ENCODE measurements around the gene SPNS3. TPM values are rescaled to one million over a fixed set of nuclear protein-coding genes. Genes with fewer than 3 reads are reported as not detected.
A peak's percentile ranks its signal among the peaks of the same experiment; 100 is the strongest.

SPNS3 gene
- total and polyA plus RNA-seq, 2 donors (not counting 3 experiments of a cell fraction or from before 2014, with no cell fraction given) = 0.18 to 0.66 TPM

GRCh38 chr17:4504188-4504587 is 70.4 kb downstream of the SPNS3 start:
- H3K9me1 ChIP-seq (replicated peaks; ENCODE audit: control insufficient read depth, extremely low read depth, insufficient read depth, low read length) = no peaks in the 10 kb centered on the region
- intact Hi-C loops (cut with micrococcal nuclease) = loop anchor here (2.0 kb wide), 1 partner anchor 15 kb away; no protein-coding TSS in a partner anchor
- no peak for TF ChIP-seq CTCF (IDR thresholded peaks at IDR 0.05; ENCODE audit: extremely low read depth in 1 of 2, insufficient read depth in 1 of 2, low read depth in 1 of 2, low read length in 2 of 2)
- TF ChIP-seq MYC (IDR thresholded peaks at IDR 0.05; ENCODE audit: low read depth, low read length) = no peak
- no peak for TF ChIP-seq GATA2 (IDR thresholded peaks at IDR 0.05; ENCODE audit: insufficient read depth, insufficient read length, low read depth, low read length)
- no peak for TF ChIP-seq POLR2A (IDR thresholded peaks at IDR 0.05; ENCODE audit: low read depth, low read length)
- TF ChIP-seq EZH2 (IDR thresholded peaks at IDR 0.05; ENCODE audit: borderline replicate concordance, low read depth, low read length, severe bottlenecking) = no peak
- FAIRE-seq = peak; percentile 55
- H3K79me2 ChIP-seq (ENCODE audit: control insufficient read depth, insufficient read depth, low read length) = peaks cover 8% of the 10 kb centered on the region
- no peaks in the 10 kb centered on the region for H4K20me1 ChIP-seq (replicated peaks; ENCODE audit: control insufficient read depth, extremely low read depth, insufficient read depth, low read length)
- no TSS peak for BruUV-seq (replicated peaks)
- ChIA-PET POLR2A (interaction anchor here (0.6 kb wide), 1 partner anchor 22 kb away, joined by 3 read pairs; no protein-coding TSS in a partner anchor), CTCF (interaction anchor here (0.8 to 1.5 kb wide), 4 partner anchors 10 to 75 kb away, joined by 3 to 6 read pairs (median 4); no protein-coding TSS in a partner anchor)
- dilution Hi-C loops (cut with MboI; ENCODE audit: extremely low pct_ligation_motif_present, low sequenced_read_pairs) = no loop called here
- peaks cover 0 to 5% of the 10 kb centered on the region in 2 experiments for H3K36me3 ChIP-seq (ENCODE audit: control insufficient read depth in 2 of 2, extremely low read depth in 1 of 2, insufficient read depth in 2 of 2, low read length in 2 of 2)
- no peak for DNase-seq (ENCODE audit: low read depth, low spot score)
- no peak overlapping the region for H3K4me2 ChIP-seq (ENCODE audit: insufficient read depth, low read length)
- no peaks in the 10 kb centered on the region for H3K27me3 ChIP-seq (ENCODE audit: control insufficient read depth in 2 of 2, insufficient read depth in 2 of 2, low read length in 2 of 2)
- no peak overlapping the region for H3K9ac ChIP-seq (replicated peaks; ENCODE audit: extremely low read depth, insufficient read depth, low read length)
- H3K9me3 ChIP-seq (replicated peaks; ENCODE audit: control insufficient read depth, insufficient read depth, low read length) = no peaks in the 10 kb centered on the region
- no peak overlapping the region for H3K4me3 ChIP-seq (replicated peaks in 1 of 3; ENCODE audit: insufficient read depth in 1 of 3, low read depth in 1 of 3, low read length in 3 of 3)
- no peak overlapping the region for H2AFZ ChIP-seq (ENCODE audit: low read depth, low read length)
- no peak overlapping the region for H3K27ac ChIP-seq (ENCODE audit: insufficient read depth, low read depth, low read length)
- peaks cover 40% of the 10 kb centered on the region for H3K4me1 ChIP-seq (ENCODE audit: control insufficient read depth, extremely low read depth, insufficient read depth, low read length)

GRCh38 chr17:4505187-4505586 is 71.4 kb downstream of the SPNS3 start:
- FAIRE-seq (peak; percentile 60), DNase-seq (ENCODE audit: low read depth, low spot score) (no peak)
- H3K27me3 ChIP-seq (ENCODE audit: control insufficient read depth in 2 of 2, insufficient read depth in 2 of 2, low read length in 2 of 2) = no peaks in the 10 kb centered on the region
- dilution Hi-C loops (cut with MboI; ENCODE audit: extremely low pct_ligation_motif_present, low sequenced_read_pairs) = no loop called here
- BruUV-seq (replicated peaks) = no TSS peak
- peaks cover 45% of the 10 kb centered on the region for H3K4me1 ChIP-seq (ENCODE audit: control insufficient read depth, extremely low read depth, insufficient read depth, low read length)
- TF ChIP-seq MYC (IDR thresholded peaks at IDR 0.05; ENCODE audit: low read depth, low read length) (no peak), JUN (IDR thresholded peaks at IDR 0.05; ENCODE audit: borderline replicate concordance, insufficient read depth, insufficient read length, low read depth) (no peak), GATA2 (IDR thresholded peaks at IDR 0.05; ENCODE audit: insufficient read depth, insufficient read length, low read depth, low read length) (no peak), CTCF (IDR thresholded peaks at IDR 0.05; ENCODE audit: extremely low read depth in 1 of 2, insufficient read depth in 1 of 2, low read depth in 1 of 2, low read length in 2 of 2) (no peak), MAX (IDR thresholded peaks at IDR 0.05; ENCODE audit: insufficient read depth, insufficient read length) (no peak), POLR2AphosphoS5 (IDR thresholded peaks at IDR 0.05; ENCODE audit: insufficient read depth, low read depth, low read length) (no peak), FOS (IDR thresholded peaks at IDR 0.05; ENCODE audit: borderline replicate concordance, insufficient read depth, low read length) (no peak), POLR2A (IDR thresholded peaks at IDR 0.05; ENCODE audit: low read depth, low read length) (no peak), EZH2 (IDR thresholded peaks at IDR 0.05; ENCODE audit: borderline replicate concordance, low read depth, low read length, severe bottlenecking) (no peak)
- CTCF ChIA-PET = interaction anchor here (1.0 to 1.5 kb wide), 3 partner anchors 9 to 84 kb away, joined by 4 to 6 read pairs (median 5); no protein-coding TSS in a partner anchor
- H3K9ac ChIP-seq (replicated peaks; ENCODE audit: extremely low read depth, insufficient read depth, low read length) = no peak overlapping the region
- H4K20me1 ChIP-seq (replicated peaks; ENCODE audit: control insufficient read depth, extremely low read depth, insufficient read depth, low read length) = no peaks in the 10 kb centered on the region
- POLR2A ChIA-PET = no interaction called here
- peaks cover 8% of the 10 kb centered on the region for H3K79me2 ChIP-seq (ENCODE audit: control insufficient read depth, insufficient read depth, low read length)
- no peaks in the 10 kb centered on the region for H3K9me3 ChIP-seq (replicated peaks; ENCODE audit: control insufficient read depth, insufficient read depth, low read length)
- H3K4me2 ChIP-seq (ENCODE audit: insufficient read depth, low read length) = no peak overlapping the region
- H3K36me3 ChIP-seq (ENCODE audit: control insufficient read depth in 2 of 2, extremely low read depth in 1 of 2, insufficient read depth in 2 of 2, low read length in 2 of 2) = peaks cover 0 to 5% of the 10 kb centered on the region in 2 experiments
- H3K4me3 ChIP-seq (replicated peaks in 1 of 3; ENCODE audit: insufficient read depth in 1 of 3, low read depth in 1 of 3, low read length in 3 of 3) = no peak overlapping the region
- H3K27ac ChIP-seq (ENCODE audit: insufficient read depth, low read depth, low read length) = peak overlapping the region; percentile 49
- intact Hi-C loops (cut with micrococcal nuclease) = loop anchor here (2.0 kb wide), 1 partner anchor 14 kb away; no protein-coding TSS in a partner anchor
- H2AFZ ChIP-seq (ENCODE audit: low read depth, low read length) = no peak overlapping the region
- H3K9me1 ChIP-seq (replicated peaks; ENCODE audit: control insufficient read depth, extremely low read depth, insufficient read depth, low read length) = no peaks in the 10 kb centered on the region

Data from endothelial cell of umbilical vein (primary cell).